HepG2 (cell line): ENCODE results near the gene RTEL1. TPM values are rescaled to one million over a fixed set of nuclear protein-coding genes. Genes with fewer than 3 reads are reported as not detected.

ENCODE experiments used
- ATF1 ChIP-seq: IDR thresholded peaks from 2 replicates; pipeline ENCODE4 v1.6.1; 2016; ENCODE audit warnings: mild to moderate bottlenecking, control low read depth
- ATF7 ChIP-seq, 2 experiments: fragments of 450-650 bp in 1 of 2; sonication (generic) in 1 of 2; formaldehyde crosslinking in 1 of 2; IDR thresholded peaks; 2 replicates each; pipeline versions ENCODE4 v1.4.0 to v1.6.1; 2016 to 2020; ENCODE audit warnings: antibody characterized with exemption in 1 of 2, mild to moderate bottlenecking in 1 of 2, missing genetic modification reagents in 1 of 2
- CAMTA2 ChIP-seq: sonication (generic); formaldehyde crosslinking; IDR thresholded peaks from 2 replicates; pipeline ENCODE4 v1.4.0; 2020; ENCODE audit warnings: mild to moderate bottlenecking, missing genetic modification reagents, borderline replicate concordance
- FLYWCH1 ChIP-seq: sonication (generic); formaldehyde crosslinking; IDR thresholded peaks from 2 replicates; pipeline ENCODE4 v1.8.1; 2023; ENCODE audit warnings: mild to moderate bottlenecking, missing genetic modification reagents
- GFI1 ChIP-seq: sonication (generic); formaldehyde crosslinking; IDR thresholded peaks from 2 replicates; pipeline ENCODE4 v1.5.0; 2020; ENCODE audit warnings: missing genetic modification reagents, mild to moderate bottlenecking, borderline replicate concordance
- GLI4 ChIP-seq: sonication (generic); formaldehyde crosslinking; IDR thresholded peaks from 2 replicates; pipeline ENCODE4 v1.5.1; 2020; ENCODE audit warnings: missing genetic modification reagents, mild to moderate bottlenecking, moderate library complexity, borderline replicate concordance
- HNF4G ChIP-seq, 2 experiments: sonication (generic) in 1 of 2; formaldehyde crosslinking in 1 of 2; IDR thresholded peaks; 2 replicates each; pipeline versions ENCODE4 v1.4.0 to v1.6.1; 2011 to 2020; ENCODE audit warnings: borderline replicate concordance in 2 of 2, low read depth in 2 of 2, mild to moderate bottlenecking in 2 of 2, low read length in 1 of 2, missing genetic modification reagents in 1 of 2, moderate library complexity in 1 of 2
- IKZF4 ChIP-seq: sonication (generic); formaldehyde crosslinking; IDR thresholded peaks from 2 replicates; pipeline ENCODE4 v1.5.1; 2020; ENCODE audit warnings: borderline replicate concordance, mild to moderate bottlenecking, low read depth, missing genetic modification reagents; ENCODE audit errors: not compliant biosample characterization
- NCOR1 ChIP-seq: fragments of 200-600 bp; sonication (generic); IDR thresholded peaks from 2 replicates; pipeline ENCODE4 v1.7.0; 2017; ENCODE audit warnings: antibody characterized with exemption, low read length, borderline replicate concordance
- PCBP1 ChIP-seq: fragments of 200-400 bp; formaldehyde crosslinking; IDR thresholded peaks from 2 replicates; pipeline ENCODE4 v1.6.1; 2017; ENCODE audit warnings: mild to moderate bottlenecking, low read depth, low read length, borderline replicate concordance
- PHF21A ChIP-seq: sonication (generic); formaldehyde crosslinking; IDR thresholded peaks from 2 replicates; pipeline ENCODE4 v1.5.0; 2020; ENCODE audit warnings: mild to moderate bottlenecking, missing genetic modification reagents
- PITX1 ChIP-seq: sonication (generic); formaldehyde crosslinking; IDR thresholded peaks from 2 replicates; pipeline ENCODE4 v1.5.1; 2020; ENCODE audit warnings: mild to moderate bottlenecking, missing genetic modification reagents
- RBM22 ChIP-seq: fragments of 200-400 bp; formaldehyde crosslinking; optimal IDR thresholded peaks from 2 replicates; pipeline ENCODE3; 2017; ENCODE audit warnings: mild to moderate bottlenecking, low read length, moderate library complexity
- SMAD1 ChIP-seq: sonication (generic); formaldehyde crosslinking; IDR thresholded peaks from 2 replicates; pipeline ENCODE4 v1.4.0; 2020; ENCODE audit warnings: missing genetic modification reagents, low read depth, mild to moderate bottlenecking, borderline replicate concordance
- TAF15 ChIP-seq: fragments of 200-400 bp; formaldehyde crosslinking; IDR thresholded peaks from one replicate; pipeline ENCODE4 v1.6.1; 2018; ENCODE audit warnings: mild to moderate bottlenecking, low read depth, low read length; ENCODE audit not compliant: poor library complexity, severe bottlenecking
- ZFY ChIP-seq: sonication (generic); formaldehyde crosslinking; IDR thresholded peaks from 2 replicates; pipeline ENCODE4 v1.4.0; 2020; ENCODE audit warnings: missing genetic modification reagents
- ZKSCAN1 ChIP-seq: fragments of 150-350 bp; IDR thresholded peaks from 2 replicates; pipeline ENCODE4 v1.6.1; 2014; ENCODE audit warnings: low read length
- ZNF12 ChIP-seq: sonication (generic); formaldehyde crosslinking; IDR thresholded peaks from 2 replicates; pipeline ENCODE4 v1.5.0; 2020; ENCODE audit warnings: missing genetic modification reagents
- ZNF709 ChIP-seq: sonication (generic); formaldehyde crosslinking; IDR thresholded peaks from 2 replicates; pipeline ENCODE4 v1.5.0; 2020; ENCODE audit warnings: mild to moderate bottlenecking, missing genetic modification reagents
- ZNF746 ChIP-seq: sonication (generic); formaldehyde crosslinking; IDR thresholded peaks from 2 replicates; pipeline ENCODE4 v1.8.0; 2022; ENCODE audit warnings: mild to moderate bottlenecking, missing genetic modification reagents
- ZNF883 ChIP-seq: sonication (generic); formaldehyde crosslinking; IDR thresholded peaks from 2 replicates; pipeline ENCODE4 v1.5.1; 2020; ENCODE audit warnings: mild to moderate bottlenecking, missing genetic modification reagents; ENCODE audit errors: not compliant biosample characterization
- polyA plus RNA-seq, 8 experiments: library from polyadenylated mRNA; depleted of rRNA in 3 of 8; stranded (reverse) in 7 of 8; unstranded in 1 of 8; fragments of >200 nt; fragmentation: Illumina TruSeq in 4 of 8; extraction: Trizol in 4 of 8; gene quantifications; 2 replicates each; pipeline versions ENCODE4 v1.2.1 to v1.2.3, GENCODE V29; 2011 to 2016; ENCODE audit warnings: low read depth in 4 of 8, missing spikeins in 1 of 8, mixed read lengths in 1 of 8; ENCODE audit not compliant: insufficient read depth in 1 of 8
- total RNA-seq, 5 experiments: library from RNA; depleted of rRNA; stranded (reverse); fragments of >200 nt; fragmentation: Illumina TruSeq; extraction: Trizol; gene quantifications; 2 replicates each; pipeline ENCODE4 v1.2.3, GENCODE V29; 2016; ENCODE audit warnings: low read depth in 1 of 5
- TF ChIP-seq, protein P1 (sequence below): sonication (generic); formaldehyde crosslinking; IDR thresholded peaks from 2 replicates; pipeline ENCODE4 v1.5.0; 2020; ENCODE audit warnings: missing genetic modification reagents, mild to moderate bottlenecking, borderline replicate concordance
- TF ChIP-seq, protein P2 (sequence below): sonication (generic); formaldehyde crosslinking; IDR thresholded peaks from 2 replicates; pipeline ENCODE4 v1.4.0; 2020; ENCODE audit warnings: missing genetic modification reagents
- TF ChIP-seq, protein P3 (sequence below): IDR thresholded peaks from 2 replicates; pipeline ENCODE4 v1.6.1; 2012; ENCODE audit warnings: inconsistent platforms

Gene RTEL1
- total and polyA plus RNA-seq, 2 of the 13 experiments (the other 11 are each of a cell fraction or from before 2014, with no cell fraction given) = 21.8 to 36.4 TPM

DNA sequence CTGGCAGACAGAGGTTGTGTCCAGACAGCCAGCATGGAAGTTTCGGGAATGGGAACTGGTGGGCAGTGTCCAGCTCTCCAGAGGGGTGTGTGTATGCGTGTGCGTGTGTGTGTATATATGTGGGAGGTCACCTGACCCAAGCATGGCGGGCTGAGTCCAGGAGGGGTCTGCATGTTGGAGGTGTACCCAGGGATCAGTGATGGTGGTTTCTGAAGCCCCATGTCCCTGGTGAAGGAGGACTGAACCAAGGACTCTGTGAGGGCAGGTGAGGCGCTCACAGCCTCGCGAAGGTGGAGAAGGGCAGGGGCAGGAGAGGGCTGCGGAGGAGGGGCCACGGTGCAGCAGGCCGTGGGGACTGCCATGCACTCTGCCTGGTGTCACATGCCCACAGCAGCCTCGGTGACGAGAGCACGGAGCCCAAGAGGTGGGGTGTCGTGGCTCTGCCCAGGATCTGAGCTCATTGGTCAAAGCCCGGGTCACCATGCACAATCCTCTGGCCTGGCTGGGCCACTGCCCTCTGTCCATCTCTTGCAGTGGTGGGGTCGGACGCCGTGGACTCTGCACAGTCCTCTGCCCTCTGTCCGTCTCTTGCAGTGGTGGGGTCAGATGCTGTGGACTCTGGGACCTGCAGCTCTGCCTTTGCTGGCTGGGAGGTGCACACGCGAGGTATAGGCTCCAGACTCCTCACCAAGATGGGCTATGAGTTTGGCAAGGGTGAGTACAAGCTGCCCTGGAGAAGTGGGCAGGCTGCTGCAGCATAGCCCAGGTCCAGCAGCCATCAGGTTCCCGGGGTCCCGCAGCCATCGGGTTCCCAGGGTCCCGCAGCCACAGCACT is 76.2 kb downstream of the RTEL1 start (continued):
- TF ChIP-seq ATF7 (IDR thresholded peaks at IDR 0.05) = no peak
- TF ChIP-seq ATF7 (CRISPR knock-in tag; IDR thresholded peaks at IDR 0.05) = 0 out of 2 replicates have a peak, but pooled peaks have one; percentile 27
- peak; percentile 27; the same call in 1 of the 2 replicates for TF ChIP-seq ZNF746
- peak; percentile 16 for TF ChIP-seq IKZF4
- TF ChIP-seq ZFY = peak; percentile 2; the same call in 1 of the 2 replicates
- TF ChIP-seq PHF21A = 0 out of 2 replicates have a peak, but pooled peaks have one; percentile 15
- no peak for TF ChIP-seq ATF1 (CRISPR knock-in tag)
- peak; percentile 47; the same call in 1 of the 2 replicates for TF ChIP-seq ZNF709 (CRISPR knock-in tag)
- peak; percentile 73 for TF ChIP-seq SMAD1 (CRISPR knock-in tag)
- TF ChIP-seq, protein P1, sequence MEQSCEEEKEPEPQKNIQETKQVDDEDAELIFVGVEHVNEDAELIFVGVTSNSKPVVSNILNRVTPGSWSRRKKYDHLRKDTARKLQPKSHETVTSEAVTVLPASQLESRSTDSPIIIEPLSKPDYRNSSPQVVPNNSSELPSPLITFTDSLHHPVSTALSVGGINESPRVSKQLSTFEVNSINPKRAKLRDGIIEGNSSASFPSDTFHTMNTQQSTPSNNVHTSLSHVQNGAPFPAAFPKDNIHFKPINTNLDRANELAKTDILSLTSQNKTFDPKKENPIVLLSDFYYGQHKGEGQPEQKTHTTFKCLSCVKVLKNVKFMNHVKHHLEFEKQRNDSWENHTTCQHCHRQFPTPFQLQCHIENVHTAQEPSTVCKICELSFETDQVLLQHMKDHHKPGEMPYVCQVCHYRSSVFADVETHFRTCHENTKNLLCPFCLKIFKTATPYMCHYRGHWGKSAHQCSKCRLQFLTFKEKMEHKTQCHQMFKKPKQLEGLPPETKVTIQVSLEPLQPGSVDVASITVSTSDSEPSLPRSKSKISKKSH (CRISPR knock-in tag) = no peak; the same call in 1 of the 2 replicates
- peak; percentile 89 for TF ChIP-seq NCOR1
- TF ChIP-seq, protein P2, sequence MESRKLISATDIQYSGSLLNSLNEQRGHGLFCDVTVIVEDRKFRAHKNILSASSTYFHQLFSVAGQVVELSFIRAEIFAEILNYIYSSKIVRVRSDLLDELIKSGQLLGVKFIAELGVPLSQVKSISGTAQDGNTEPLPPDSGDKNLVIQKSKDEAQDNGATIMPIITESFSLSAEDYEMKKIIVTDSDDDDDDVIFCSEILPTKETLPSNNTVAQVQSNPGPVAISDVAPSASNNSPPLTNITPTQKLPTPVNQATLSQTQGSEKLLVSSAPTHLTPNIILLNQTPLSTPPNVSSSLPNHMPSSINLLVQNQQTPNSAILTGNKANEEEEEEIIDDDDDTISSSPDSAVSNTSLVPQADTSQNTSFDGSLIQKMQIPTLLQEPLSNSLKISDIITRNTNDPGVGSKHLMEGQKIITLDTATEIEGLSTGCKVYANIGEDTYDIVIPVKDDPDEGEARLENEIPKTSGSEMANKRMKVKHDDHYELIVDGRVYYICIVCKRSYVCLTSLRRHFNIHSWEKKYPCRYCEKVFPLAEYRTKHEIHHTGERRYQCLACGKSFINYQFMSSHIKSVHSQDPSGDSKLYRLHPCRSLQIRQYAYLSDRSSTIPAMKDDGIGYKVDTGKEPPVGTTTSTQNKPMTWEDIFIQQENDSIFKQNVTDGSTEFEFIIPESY (CRISPR knock-in tag) = peak; percentile 82
- peak; percentile 63 for TF ChIP-seq ZNF883 (CRISPR knock-in tag)
- TF ChIP-seq ZNF12 (CRISPR knock-in tag) = no peak
- TF ChIP-seq CAMTA2 = no peak
- no peak for TF ChIP-seq ZKSCAN1
- peak; percentile 63 for TF ChIP-seq RBM22
- TF ChIP-seq, protein P3, sequence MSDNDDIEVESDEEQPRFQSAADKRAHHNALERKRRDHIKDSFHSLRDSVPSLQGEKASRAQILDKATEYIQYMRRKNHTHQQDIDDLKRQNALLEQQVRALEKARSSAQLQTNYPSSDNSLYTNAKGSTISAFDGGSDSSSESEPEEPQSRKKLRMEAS = peak; percentile 72; the same call in 1 of the 2 replicates
- peak; percentile 76 for TF ChIP-seq PCBP1
- TF ChIP-seq PITX1 (CRISPR knock-in tag) = peak; percentile 41; the same call in 1 of the 2 replicates
- TF ChIP-seq TAF15 = peak; percentile 17
- 0 out of 2 replicates have a peak, but pooled peaks have one; percentile 32 for TF ChIP-seq GLI4 (CRISPR knock-in tag)
- TF ChIP-seq FLYWCH1 (CRISPR knock-in tag) = 0 out of 2 replicates have a peak, but pooled peaks have one; percentile 56
- no peak for TF ChIP-seq GFI1 (CRISPR knock-in tag)
- TF ChIP-seq HNF4G (IDR thresholded peaks at IDR 0.05; ENCODE audit: borderline replicate concordance, low read depth, low read length) = peak; percentile 97
- peak; percentile 83; the same call in 1 of the 2 replicates for TF ChIP-seq HNF4G (CRISPR knock-in tag; IDR thresholded peaks at IDR 0.05; ENCODE audit: borderline replicate concordance, low read depth)
